ENCODE measurements around the gene MYBPC2.

DNA sequence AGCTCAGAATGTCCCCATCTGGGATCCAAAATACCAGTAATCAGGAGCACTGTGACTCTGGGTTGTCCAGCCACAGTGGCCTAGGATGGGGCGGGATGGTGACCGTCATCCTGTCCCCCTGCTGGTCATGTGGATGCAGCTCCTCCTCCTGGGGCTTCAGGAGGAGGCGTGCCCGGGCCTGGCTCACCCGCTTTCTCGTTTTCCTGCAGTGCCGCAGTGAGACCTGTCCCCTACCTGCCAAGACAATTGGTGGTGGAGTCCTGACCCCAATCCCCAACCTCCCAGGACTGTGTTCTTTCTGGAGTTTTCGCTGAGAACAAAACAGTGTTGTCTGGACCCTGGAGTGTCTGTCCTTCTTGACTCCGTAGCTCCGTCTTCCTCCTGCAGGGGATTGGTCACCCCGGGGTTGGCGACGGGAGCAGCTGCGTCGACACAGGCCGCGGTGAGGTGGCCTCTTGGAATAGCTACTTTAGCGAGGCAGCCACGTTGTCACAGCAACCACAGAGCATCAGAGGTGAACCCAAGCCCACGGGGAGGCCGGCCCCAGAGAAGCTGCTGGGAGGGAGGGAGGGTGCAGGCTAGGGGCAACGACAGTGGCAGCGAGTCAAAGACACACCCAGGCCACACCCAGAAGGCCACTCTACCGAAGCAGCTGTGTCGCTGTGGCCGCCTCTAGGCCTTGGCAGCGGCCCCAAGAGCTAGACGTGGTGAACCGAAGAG lies 33.5 kb downstream of the MYBPC2 start:
- TF ChIP-seq, protein P1, sequence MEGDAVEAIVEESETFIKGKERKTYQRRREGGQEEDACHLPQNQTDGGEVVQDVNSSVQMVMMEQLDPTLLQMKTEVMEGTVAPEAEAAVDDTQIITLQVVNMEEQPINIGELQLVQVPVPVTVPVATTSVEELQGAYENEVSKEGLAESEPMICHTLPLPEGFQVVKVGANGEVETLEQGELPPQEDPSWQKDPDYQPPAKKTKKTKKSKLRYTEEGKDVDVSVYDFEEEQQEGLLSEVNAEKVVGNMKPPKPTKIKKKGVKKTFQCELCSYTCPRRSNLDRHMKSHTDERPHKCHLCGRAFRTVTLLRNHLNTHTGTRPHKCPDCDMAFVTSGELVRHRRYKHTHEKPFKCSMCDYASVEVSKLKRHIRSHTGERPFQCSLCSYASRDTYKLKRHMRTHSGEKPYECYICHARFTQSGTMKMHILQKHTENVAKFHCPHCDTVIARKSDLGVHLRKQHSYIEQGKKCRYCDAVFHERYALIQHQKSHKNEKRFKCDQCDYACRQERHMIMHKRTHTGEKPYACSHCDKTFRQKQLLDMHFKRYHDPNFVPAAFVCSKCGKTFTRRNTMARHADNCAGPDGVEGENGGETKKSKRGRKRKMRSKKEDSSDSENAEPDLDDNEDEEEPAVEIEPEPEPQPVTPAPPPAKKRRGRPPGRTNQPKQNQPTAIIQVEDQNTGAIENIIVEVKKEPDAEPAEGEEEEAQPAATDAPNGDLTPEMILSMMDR (tag by site-specific recombination; IDR thresholded peaks at IDR 0.05): 0 out of 2 replicates have a peak, but pooled peaks have one; percentile 14
- TF ChIP-seq, protein P2, sequence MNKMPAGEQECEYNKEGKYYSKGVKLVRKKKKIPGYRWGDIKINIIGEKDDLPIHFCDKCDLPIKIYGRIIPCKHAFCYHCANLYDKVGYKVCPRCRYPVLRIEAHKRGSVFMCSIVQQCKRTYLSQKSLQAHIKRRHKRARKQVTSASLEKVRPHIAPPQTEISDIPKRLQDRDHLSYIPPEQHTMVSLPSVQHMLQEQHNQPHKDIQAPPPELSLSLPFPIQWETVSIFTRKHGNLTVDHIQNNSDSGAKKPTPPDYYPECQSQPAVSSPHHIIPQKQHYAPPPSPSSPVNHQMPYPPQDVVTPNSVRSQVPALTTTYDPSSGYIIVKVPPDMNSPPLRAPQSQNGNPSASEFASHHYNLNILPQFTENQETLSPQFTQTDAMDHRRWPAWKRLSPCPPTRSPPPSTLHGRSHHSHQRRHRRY (tag by site-specific recombination; IDR thresholded peaks at IDR 0.05): no peak
- TF ChIP-seq ZBTB1 (tag by site-specific recombination; IDR thresholded peaks at IDR 0.05) (no peak), KLF7 (tag by site-specific recombination; IDR thresholded peaks at IDR 0.05; ENCODE audit: borderline replicate concordance) (no peak), GLI4 (tag by site-specific recombination; IDR thresholded peaks at IDR 0.05) (no peak), SALL2 (tag by site-specific recombination; IDR thresholded peaks at IDR 0.05; ENCODE audit: borderline replicate concordance) (no peak), ZFP37 (tag by site-specific recombination; IDR thresholded peaks at IDR 0.05) (no peak), ZNF202 (tag by site-specific recombination; IDR thresholded peaks at IDR 0.05; ENCODE audit: borderline replicate concordance) (no peak), ZFP3 (tag by site-specific recombination; IDR thresholded peaks at IDR 0.05; ENCODE audit: low read depth) (no peak), ZNF10 (tag by site-specific recombination; IDR thresholded peaks at IDR 0.05) (no peak), ZNF830 (tag by site-specific recombination; IDR thresholded peaks at IDR 0.05; ENCODE audit: low read depth) (no peak), ZNF133 (tag by site-specific recombination; IDR thresholded peaks at IDR 0.05) (no peak)
- TF ChIP-seq, protein P3, sequence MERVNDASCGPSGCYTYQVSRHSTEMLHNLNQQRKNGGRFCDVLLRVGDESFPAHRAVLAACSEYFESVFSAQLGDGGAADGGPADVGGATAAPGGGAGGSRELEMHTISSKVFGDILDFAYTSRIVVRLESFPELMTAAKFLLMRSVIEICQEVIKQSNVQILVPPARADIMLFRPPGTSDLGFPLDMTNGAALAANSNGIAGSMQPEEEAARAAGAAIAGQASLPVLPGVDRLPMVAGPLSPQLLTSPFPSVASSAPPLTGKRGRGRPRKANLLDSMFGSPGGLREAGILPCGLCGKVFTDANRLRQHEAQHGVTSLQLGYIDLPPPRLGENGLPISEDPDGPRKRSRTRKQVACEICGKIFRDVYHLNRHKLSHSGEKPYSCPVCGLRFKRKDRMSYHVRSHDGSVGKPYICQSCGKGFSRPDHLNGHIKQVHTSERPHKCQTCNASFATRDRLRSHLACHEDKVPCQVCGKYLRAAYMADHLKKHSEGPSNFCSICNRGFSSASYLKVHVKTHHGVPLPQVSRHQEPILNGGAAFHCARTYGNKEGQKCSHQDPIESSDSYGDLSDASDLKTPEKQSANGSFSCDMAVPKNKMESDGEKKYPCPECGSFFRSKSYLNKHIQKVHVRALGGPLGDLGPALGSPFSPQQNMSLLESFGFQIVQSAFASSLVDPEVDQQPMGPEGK (tag by site-specific recombination; IDR thresholded peaks at IDR 0.05): no peak
